SK-N-SH (cell line): ENCODE results near the gene TRIM71. TPM values are rescaled to one million over a fixed set of nuclear protein-coding genes. Genes with fewer than 3 reads are reported as not detected.

Experiments used
- CTCF ChIA-PET: fragments of 300-600, 350-600 bp; formaldehyde crosslinking; extraction: SDS; loops from one replicate; lab custom pipeline; 2021; lab: Yijun Ruan, JAX
- POLR2A ChIA-PET: fragments of 350-600 bp; sonication (Branson Sonifier 250); formaldehyde crosslinking; extraction: SDS; loops from one replicate; lab custom pipeline; 2020; ENCODE audit warnings: antibody characterized with exemption, inconsistent platforms; lab: Yijun Ruan, JAX
- DNase-seq: peaks from one replicate; pipeline ENCODE4 v3.0.0; 2012
- H2AFZ ChIP-seq: fragments of 200-600 bp; sonication (generic); 2 replicates; pipeline ENCODE4 v1.8.1; 2016; ENCODE audit warnings: antibody characterized with exemption, mild to moderate bottlenecking, low read depth
- H3F3A ChIP-seq: fragments of 200-600 bp; sonication (generic); replicated peaks from 2 replicates; pipeline ENCODE3; 2016; ENCODE audit warnings: antibody characterized with exemption, mild to moderate bottlenecking; ENCODE audit not compliant: insufficient read depth
- H3K27ac ChIP-seq, 2 experiments: fragments of 200-500 bp in 1 of 2; fragments of 200-600 bp in 1 of 2; sonication (Bioruptor generic) in 1 of 2; sonication (generic), shearing (Covaris generic) in 1 of 2; 2 replicates each; pipeline versions ENCODE4 v1.5.1 to v1.6.1; 2014 to 2016; ENCODE audit warnings: low read depth in 2 of 2, inconsistent platforms in 1 of 2, low read length in 1 of 2, mild to moderate bottlenecking in 1 of 2, mixed read lengths in 1 of 2
- H3K27me3 ChIP-seq: fragments of 200-600 bp; sonication (generic), shearing (Covaris generic); 2 replicates; pipeline ENCODE4 v1.6.1; 2016; ENCODE audit warnings: mixed run types; ENCODE audit not compliant: insufficient read depth
- H3K36me3 ChIP-seq, 2 experiments: fragments of 200-500 bp in 1 of 2; fragments of 200-600 bp in 1 of 2; sonication (Bioruptor generic) in 1 of 2; sonication (generic) in 1 of 2; replicated peaks in 1 of 2; 2 replicates each; pipeline versions ENCODE3 to v1.5.1; 2014 to 2016; ENCODE audit warnings: low read length in 1 of 2, mild to moderate bottlenecking in 1 of 2; ENCODE audit not compliant: insufficient read depth in 2 of 2, control insufficient read depth in 1 of 2
- H3K4me1 ChIP-seq, 2 experiments: fragments of 200-500 bp in 1 of 2; fragments of 200-600 bp in 1 of 2; sonication (Bioruptor generic) in 1 of 2; sonication (generic), shearing (Covaris generic) in 1 of 2; 2 replicates each; pipeline versions ENCODE4 v1.5.1 to v1.6.1; 2014 to 2016; ENCODE audit warnings: low read depth in 1 of 2, low read length in 1 of 2, mixed run types in 1 of 2; ENCODE audit not compliant: insufficient read depth in 2 of 2, control insufficient read depth in 1 of 2
- H3K4me2 ChIP-seq: fragments of 200-600 bp; sonication (generic), shearing (Covaris generic); 2 replicates; pipeline ENCODE4 v1.6.1; 2017; ENCODE audit warnings: mixed run types
- H3K4me3 ChIP-seq, 2 experiments: fragments of 200-500 bp in 1 of 2; fragments of 200-600 bp in 1 of 2; sonication (Bioruptor generic) in 1 of 2; sonication (generic), shearing (Covaris generic) in 1 of 2; 2 replicates each; pipeline versions ENCODE4 v1.5.1 to v1.8.1; 2014 to 2016; ENCODE audit warnings: low read depth in 2 of 2, inconsistent platforms in 1 of 2, low read length in 1 of 2, mild to moderate bottlenecking in 1 of 2, mixed read lengths in 1 of 2, moderate library complexity in 1 of 2
- H3K79me2 ChIP-seq: fragments of 200-600 bp; sonication (generic); 2 replicates; pipeline ENCODE4 v1.8.1; 2017; ENCODE audit warnings: mild to moderate bottlenecking; ENCODE audit not compliant: insufficient read depth
- H3K9ac ChIP-seq: fragments of 200-600 bp; sonication (generic); 2 replicates; pipeline ENCODE4 v1.6.1; 2017; ENCODE audit warnings: mixed run types
- H3K9me2 ChIP-seq: fragments of 200-600 bp; sonication (generic); 2 replicates; pipeline ENCODE4 v1.6.1; 2017; ENCODE audit warnings: mixed run types
- H3K9me3 ChIP-seq: fragments of 200-600 bp; sonication (generic); 2 replicates; pipeline ENCODE4 v1.6.1; 2017; ENCODE audit warnings: mixed run types, mild to moderate bottlenecking, moderate library complexity
- H4K20me1 ChIP-seq: fragments of 200-600 bp; sonication (generic); 2 replicates; pipeline ENCODE4 v1.6.1; 2017; ENCODE audit warnings: mild to moderate bottlenecking, mixed run types; ENCODE audit not compliant: insufficient read depth
- EZH2phosphoT487 ChIP-seq: fragments of 200-600 bp; sonication (generic); IDR thresholded peaks from 2 replicates; pipeline ENCODE4 v1.6.1; 2017; ENCODE audit warnings: low read depth, mixed run types, mild to moderate bottlenecking, antibody characterized with exemption, moderate library complexity, borderline replicate concordance
- FOXJ3 ChIP-seq: sonication (generic); formaldehyde crosslinking; IDR thresholded peaks from 2 replicates; pipeline ENCODE4 v1.5.1; 2020; ENCODE audit warnings: mild to moderate bottlenecking, missing genetic modification reagents
- GABPA ChIP-seq: IDR thresholded peaks from 2 replicates; pipeline ENCODE4 v1.4.0; 2012; ENCODE audit warnings: low read depth, mild to moderate bottlenecking
- GATA2 ChIP-seq: sonication (generic); formaldehyde crosslinking; IDR thresholded peaks from 2 replicates; pipeline ENCODE4 v1.5.0; 2020; ENCODE audit warnings: mild to moderate bottlenecking, missing genetic modification reagents
- JUND ChIP-seq: IDR thresholded peaks from 2 replicates; pipeline ENCODE4 v1.4.0; 2012
- MEF2A ChIP-seq: IDR thresholded peaks from 2 replicates; pipeline ENCODE4 v1.4.0; 2012; ENCODE audit warnings: low read depth, borderline replicate concordance
- MXI1 ChIP-seq: IDR thresholded peaks from 2 replicates; pipeline ENCODE4 v1.6.1; 2012; ENCODE audit warnings: mild to moderate bottlenecking, low read depth, low read length, improper control_type of control experiment
- NFIC ChIP-seq: IDR thresholded peaks from 2 replicates; pipeline ENCODE4 v1.4.0; 2012; ENCODE audit warnings: borderline replicate concordance
- NRF1 ChIP-seq: IDR thresholded peaks from 2 replicates; pipeline ENCODE4 v1.6.1; 2012; ENCODE audit warnings: low read depth, mild to moderate bottlenecking, low read length
- PBX3 ChIP-seq: IDR thresholded peaks from 2 replicates; pipeline ENCODE4; 2012
- POLR2AphosphoS5 ChIP-seq: IDR thresholded peaks from 2 replicates; pipeline ENCODE4 v1.6.1; 2012; ENCODE audit warnings: low read depth, low read length
- RAD21 ChIP-seq: IDR thresholded peaks from 2 replicates; pipeline ENCODE4 v1.6.1; 2012; ENCODE audit warnings: mild to moderate bottlenecking, low read length
- RCOR1 ChIP-seq: fragments of 150-350 bp; IDR thresholded peaks from 2 replicates; pipeline ENCODE4 v1.6.1; 2017; ENCODE audit warnings: antibody characterized with exemption, low read length
- SIN3A ChIP-seq: IDR thresholded peaks from 2 replicates; pipeline ENCODE4 v1.6.1; 2012; ENCODE audit warnings: low read depth, mild to moderate bottlenecking, low read length, moderate library complexity, borderline replicate concordance
- TAF1 ChIP-seq: IDR thresholded peaks from 2 replicates; pipeline ENCODE4 v1.6.1; 2012; ENCODE audit warnings: low read depth, mild to moderate bottlenecking, low read length, moderate library complexity, borderline replicate concordance
- TCF12 ChIP-seq: IDR thresholded peaks from 2 replicates; pipeline ENCODE4 v1.4.0; 2012
- TEAD4 ChIP-seq: IDR thresholded peaks from 2 replicates; pipeline ENCODE4 v1.4.0; 2012; ENCODE audit warnings: mild to moderate bottlenecking, borderline replicate concordance; ENCODE audit not compliant: insufficient read depth
- YY1 ChIP-seq: IDR thresholded peaks from 2 replicates; pipeline ENCODE4 v1.4.0; 2012; ENCODE audit warnings: low read depth, mild to moderate bottlenecking
- ZBTB33 ChIP-seq: IDR thresholded peaks from 2 replicates; pipeline ENCODE4 v1.4.0; 2012; ENCODE audit warnings: low read depth, borderline replicate concordance
- WGBS: methylation state at CpG from one replicate; pipeline ENCODE4 v1.1.6; 2017; ENCODE audit warnings: low lambda C conversion rate; 5-methylcytosine and 5-hydroxymethylcytosine counted together
- polyA plus RNA-seq, 3 experiments: library from polyadenylated mRNA; depleted of rRNA; stranded (reverse); fragments of >200 nt; gene quantifications; 2 replicates each; pipeline ENCODE4 v1.2.3, GENCODE V29; 2012

Gene TRIM71
- polyA plus RNA-seq, 1 of the 3 experiments (the other 2 are of a cell fraction), result not detected

GRCh38 chr3:32837789-32838188 lies 20.0 kb downstream of the TRIM71 start:
- ChIA-PET CTCF (no interaction called here), POLR2A (no interaction called here)
- no peak overlapping the region for H2AFZ ChIP-seq
- H3K4me2 ChIP-seq, result no peak overlapping the region
- H3K27me3 ChIP-seq, result peaks cover 17% of the 10 kb centered on the region; the same call in 1 of the 2 replicates
- no peak for TF ChIP-seq EZH2phosphoT487
- TF ChIP-seq MXI1, result no peak
- TF ChIP-seq RAD21, result no peak
- TF ChIP-seq GATA2 (CRISPR knock-in tag), result no peak
- no peak for TF ChIP-seq TEAD4
- H3F3A ChIP-seq, result no peaks in the 10 kb centered on the region
- H3K27ac ChIP-seq, result no peak overlapping the region
- no peak for DNase-seq
- H3K9me3 ChIP-seq, result no peaks in the 10 kb centered on the region
- no peaks in the 10 kb centered on the region for H4K20me1 ChIP-seq
- H3K4me1 ChIP-seq, result peaks cover 0 to 6% of the 10 kb centered on the region in 2 experiments; a peak in 1 of 4 replicates
- no peaks in the 10 kb centered on the region for H3K36me3 ChIP-seq
- no peak overlapping the region for H3K9ac ChIP-seq
- H3K9me2 ChIP-seq, result no peaks in the 10 kb centered on the region
- WGBS, result 84% methylated on average over 5 of the region's 5 CpGs
- H3K4me3 ChIP-seq, result no peak overlapping the region
- H3K79me2 ChIP-seq, result no peaks in the 10 kb centered on the region

GRCh38 chr3:32839714-32840085 lies 21.9 kb downstream of the TRIM71 start:
- CTCF ChIA-PET, result no interaction called here
- Histone ChIP-seq H3K79me2 (no peaks in the 10 kb centered on the region), H3K36me3 (no peaks in the 10 kb centered on the region), H3K4me3 (no peak overlapping the region), H3F3A (no peaks in the 10 kb centered on the region), H3K9ac (no peak overlapping the region), H2AFZ (no peak overlapping the region), H3K9me2 (no peaks in the 10 kb centered on the region), H3K4me1 (peaks cover 0 to 11% of the 10 kb centered on the region in 2 experiments; a peak in 1 of 4 replicates), H3K9me3 (no peaks in the 10 kb centered on the region), H3K4me2 (no peak overlapping the region), H3K27me3 (peaks cover 12% of the 10 kb centered on the region; the same call in 1 of the 2 replicates), H3K27ac (no peak overlapping the region), H4K20me1 (no peaks in the 10 kb centered on the region)
- POLR2A ChIA-PET, result no interaction called here
- DNase-seq, result no peak
- 52% methylated on average over 4 of the region's 4 CpGs for WGBS
- no peak for TF ChIP-seq SIN3A
- no peak for TF ChIP-seq MEF2A
- TF ChIP-seq EZH2phosphoT487, result no peak
- no peak for TF ChIP-seq YY1
- no peak for TF ChIP-seq NFIC
- TF ChIP-seq TAF1, result no peak

- Histone ChIP-seq H3K79me2 (no peaks in the 10 kb centered on the region), H3K4me3 (no peak overlapping the region), H3K27me3 (peaks cover 6% of the 10 kb centered on the region; the same call in 1 of the 2 replicates), H3F3A (no peaks in the 10 kb centered on the region), H3K9me3 (no peaks in the 10 kb centered on the region), H3K4me1 (peaks cover 0 to 11% of the 10 kb centered on the region in 2 experiments; a peak in 2 of 4 replicates), H3K4me2 (no peak overlapping the region), H3K27ac (no peak overlapping the region), H4K20me1 (no peaks in the 10 kb centered on the region), H3K36me3 (no peaks in the 10 kb centered on the region), H2AFZ (no peak overlapping the region), H3K9ac (no peak overlapping the region), H3K9me2 (no peaks in the 10 kb centered on the region)
- no peak for DNase-seq
- 48% methylated on average over 4 of the region's 5 CpGs for WGBS
- ChIA-PET CTCF (no interaction called here), POLR2A (no interaction called here)
- TF ChIP-seq TCF12 (no peak), JUND (no peak), ZBTB33 (no peak), GATA2 (CRISPR knock-in tag) (no peak), PBX3 (no peak), YY1 (no peak), NRF1 (no peak), POLR2AphosphoS5 (no peak), RCOR1 (no peak), GABPA (no peak), FOXJ3 (CRISPR knock-in tag) (no peak)
Measured at GRCh38 chr3:32840086-32840841, 22.5 kb downstream of the TRIM71 start.
